Gastrocnemius medialis (tissue), 4 donors: ENCODE results near the gene PCYOX1L. TPM values are rescaled to one million over a fixed set of nuclear protein-coding genes. Genes with fewer than 3 reads are reported as not detected.

Experiments
- ATAC-seq, 2 donors: fragments of 150-250 bp; one replicate each; pipeline ENCODE4 v1.9.1; 2016
- DNase-seq, 2 donors: peaks; one replicate each; pipeline ENCODE4 v3.0.0-alpha.2; 2019
- H3K27ac ChIP-seq, 4 donors: fragments of 200-600 bp; sonication (generic); 1 replicate in 1 of 4; 2 replicates in 3 of 4; pipeline ENCODE4 v1.5.1; 2016 to 2018; ENCODE audit warnings: mild to moderate bottlenecking in 2 of 4, moderate library complexity in 1 of 4
- H3K27me3 ChIP-seq, 3 donors: fragments of 200-600 bp; sonication (generic) in 2 of 3; 1 replicate in 1 of 3; 2 replicates in 2 of 3; pipeline versions ENCODE4 v1.5.1 to v1.6.0; 2016 to 2019; ENCODE audit warnings: mild to moderate bottlenecking in 1 of 3, moderate library complexity in 1 of 3
- H3K36me3 ChIP-seq, 2 donors: fragments of 200-600 bp; sonication (generic) in 1 of 2; one replicate each; pipeline ENCODE4 v1.5.1; 2017 to 2018
- H3K4me1 ChIP-seq, 2 donors: fragments of 200-600 bp; sonication (generic) in 1 of 2; one replicate each; pipeline ENCODE4 v1.5.1; 2016 to 2017; ENCODE audit warnings: mild to moderate bottlenecking in 2 of 2
- H3K4me3 ChIP-seq, 4 donors: fragments of 200-600 bp; sonication (generic) in 3 of 4; 1 replicate in 1 of 4; 2 replicates in 3 of 4; pipeline ENCODE4 v1.5.1; 2016 to 2019; ENCODE audit warnings: mild to moderate bottlenecking in 2 of 4
- H3K9me3 ChIP-seq, 3 donors: fragments of 200-600 bp; sonication (generic) in 2 of 3; 1 replicate in 1 of 3; 2 replicates in 2 of 3; pipeline ENCODE4 v1.5.1; 2016 to 2019
- CTCF ChIP-seq, 5 experiments: fragments of 450-650 bp in 3 of 5; fragments of 200-600 bp in 2 of 5; sonication (generic) in 2 of 5; IDR thresholded peaks in 4 of 5; conservative IDR thresholded peaks in 1 of 5; 1 replicate in 4 of 5; 2 replicates in 1 of 5; pipeline ENCODE4 v1.5.1; 2016 to 2019; ENCODE audit warnings: antibody characterized with exemption in 5 of 5, mild to moderate bottlenecking in 3 of 5, moderate library complexity in 3 of 5
- POLR2A ChIP-seq, 2 donors: fragments of 450-650 bp; IDR thresholded peaks; one replicate each; pipeline ENCODE4 v1.6.1; 2017; ENCODE audit warnings: antibody characterized with exemption in 2 of 2, mild to moderate bottlenecking in 2 of 2, moderate library complexity in 2 of 2
- in situ Hi-C, 4 donors: fragments of 200-750 bp; cut with MboI; loops; one replicate each; pipeline versions ENCODE4 v1.15.0 to v1.8.0; 2017; ENCODE audit warnings: low sequenced_read_pairs in 4 of 4
- intact Hi-C: fragments of 100-400 bp; cut with DNase I; formaldehyde crosslinking; loops from one replicate; pipeline ENCODE4 v1.15.1; 2023; ENCODE audit warnings: low total_unique reads
- total RNA-seq, 4 donors: library from RNA; depleted of rRNA; stranded (reverse); fragments of >200 nt; gene quantifications; one replicate each; pipeline versions ENCODE4 v1.1.0 to v1.2.3, GENCODE V29; 2016

The PCYOX1L gene
- total RNA-seq, 4 donors from 2014 or later: 0.29 to 1.5 (median 1.2) TPM

GRCh38 chr5:149345147-149345891, 12.5 kb upstream of the PCYOX1L start, which contains the start of gene GRPEL2:
Gene GRPEL2 (plus strand): TSS chr5:149345499. CDS start chr5:149345540, 41 bp downstream.
- H3K4me1 ChIP-seq: peaks cover 13 to 16% of the 10 kb centered on the region in 2 donors
- H3K27ac ChIP-seq: peak within 1 kb of the TSS; percentile 84 to 89 (median 87)
- ATAC-seq: peak; percentile 99
- H3K9me3 ChIP-seq: no peaks in the 10 kb centered on the region
- TF ChIP-seq CTCF (IDR thresholded peaks at IDR 0.05 in 4 of 5, conservative IDR thresholded peaks at IDR 0.05 in 1 of 5) (no peak), POLR2A (IDR thresholded peaks at IDR 0.05) (peak; percentile 57 to 69)
- intact Hi-C loops: loop anchor here (5.0 to 10.0 kb wide), 3 partner anchors 73 to 961 kb away; partner anchors contain the start of genes AFAP1L1, FBXO38, HMGXB3 and TIGD6
- in situ Hi-C loops: no loop called here
- DNase-seq: peak; percentile 93 to 95
- H3K4me3 ChIP-seq: peak within 1 kb of the TSS; percentile 58 to 96 (median 79)
- no peaks in the 10 kb centered on the region for H3K27me3 ChIP-seq
- peaks cover 0 to 39% of the 10 kb centered on the region in 2 donors for H3K36me3 ChIP-seq

- Histone ChIP-seq H3K36me3 (peaks cover 0 to 39% of the 10 kb centered on the region in 2 donors), H3K27ac (peak overlapping the region; percentile 84 to 89 (median 87)), H3K4me3 (peak overlapping the region; percentile 58 to 96 (median 79)), H3K27me3 (no peaks in the 10 kb centered on the region), H3K9me3 (no peaks in the 10 kb centered on the region), H3K4me1 (peaks cover 13 to 16% of the 10 kb centered on the region in 2 donors)
- intact Hi-C loops (loop anchor here (5.0 to 10.0 kb wide), 3 partner anchors 74 to 961 kb away; partner anchors contain the start of genes AFAP1L1, FBXO38, HMGXB3 and TIGD6), in situ Hi-C loops (no loop called here)
- TF ChIP-seq CTCF (IDR thresholded peaks at IDR 0.05 in 4 of 5, conservative IDR thresholded peaks at IDR 0.05 in 1 of 5): no peak
- TF ChIP-seq POLR2A (IDR thresholded peaks at IDR 0.05): no peak
- DNase-seq: no peak
- ATAC-seq: no peak
Observed at GRCh38 chr5:149345892-149346222, 12.0 kb upstream of the PCYOX1L start.

- peaks cover 13 to 16% of the 10 kb centered on the region in 2 donors for H3K4me1 ChIP-seq
- TF ChIP-seq POLR2A (IDR thresholded peaks at IDR 0.05): no peak
- TF ChIP-seq CTCF (IDR thresholded peaks at IDR 0.05 in 4 of 5, conservative IDR thresholded peaks at IDR 0.05 in 1 of 5): no peak
- in situ Hi-C loops: no loop called here
Observed at GRCh38 chr5:149348518-149348917, 9.3 kb upstream of the PCYOX1L start.

GRCh38 chr5:149349382-149349781, 8.5 kb upstream of the PCYOX1L start:
- intact Hi-C loops (loop anchor here (5.0 to 10.0 kb wide), 3 partner anchors 77 to 965 kb away; partner anchors contain the start of genes AFAP1L1, FBXO38, HMGXB3 and TIGD6), in situ Hi-C loops (no loop called here)
- H3K27ac ChIP-seq: no peak overlapping the region
- no peaks in the 10 kb centered on the region for H3K27me3 ChIP-seq
- no peak overlapping the region for H3K4me3 ChIP-seq
- no peak for ATAC-seq
- no peak for DNase-seq
- peaks cover 10 to 15% of the 10 kb centered on the region in 2 donors for H3K4me1 ChIP-seq
- TF ChIP-seq CTCF (IDR thresholded peaks at IDR 0.05 in 4 of 5, conservative IDR thresholded peaks at IDR 0.05 in 1 of 5) (no peak), POLR2A (IDR thresholded peaks at IDR 0.05) (no peak)
- peaks cover 0 to 62% of the 10 kb centered on the region in 2 donors for H3K36me3 ChIP-seq
- H3K9me3 ChIP-seq: no peaks in the 10 kb centered on the region

More at GRCh38 chr5:149348518-149348917, 9.3 kb upstream of the PCYOX1L start:
- Histone ChIP-seq H3K4me3 (no peak overlapping the region), H3K36me3 (peaks cover 0 to 59% of the 10 kb centered on the region in 2 donors), H3K27me3 (no peaks in the 10 kb centered on the region), H3K27ac (no peak overlapping the region), H3K9me3 (no peaks in the 10 kb centered on the region)
- DNase-seq: no peak
- intact Hi-C loops: loop anchor here (5.0 to 10.0 kb wide), 3 partner anchors 76 to 964 kb away; partner anchors contain the start of genes AFAP1L1, FBXO38, HMGXB3 and TIGD6
- ATAC-seq: no peak
